Measurements from ENCODE around the gene PTN. TPM values are rescaled to one million over a fixed set of nuclear protein-coding genes. Genes with fewer than 3 reads are reported as not detected.

PTN gene
- total and polyA plus RNA-seq, 9 of the 15 experiments (the other 6 are each of a cell fraction or from before 2014, with no cell fraction given): not detected

DNA sequence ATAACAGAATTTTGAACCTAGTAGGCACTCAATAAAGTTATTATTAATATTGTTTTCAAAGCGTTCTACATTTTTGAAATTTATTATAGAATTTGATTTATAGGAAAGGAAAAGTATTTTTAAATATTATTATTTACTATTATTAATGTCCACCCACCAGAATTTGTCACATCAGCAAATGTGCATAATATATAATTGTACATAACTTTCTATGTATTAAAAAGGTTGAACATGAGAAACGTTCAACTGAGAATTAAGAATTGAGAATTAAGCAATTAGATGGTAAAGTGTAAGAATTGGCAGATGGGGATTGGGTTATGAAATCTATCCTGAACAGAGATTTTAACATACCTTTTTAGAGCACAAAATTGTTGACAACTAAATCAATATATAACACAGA, 129.8 kb downstream of the PTN start (continued):
- TF ChIP-seq PTRF (tag; IDR thresholded peaks at IDR 0.05): no peak
- TF ChIP-seq TOE1 (IDR thresholded peaks at IDR 0.05; ENCODE audit: borderline replicate concordance): no peak
- TF ChIP-seq TOE1 (CRISPR knock-in tag; IDR thresholded peaks at IDR 0.05; ENCODE audit: borderline replicate concordance, low read depth): no peak
- no peak for TF ChIP-seq DPF2 (IDR thresholded peaks at IDR 0.05)
- no peak for TF ChIP-seq CAMTA2 (CRISPR knock-in tag; conservative IDR thresholded peaks at IDR 0.05)
- peak; percentile 69 for TF ChIP-seq MAFF (IDR thresholded peaks at IDR 0.05; ENCODE audit: low read length)
- TF ChIP-seq NCOA2 (IDR thresholded peaks at IDR 0.05; ENCODE audit: partially characterized antibody in 2 of 2): no peak
- no peak for TF ChIP-seq PHF20 (IDR thresholded peaks at IDR 0.05; ENCODE audit: partially characterized antibody)
- TF ChIP-seq, protein P1, sequence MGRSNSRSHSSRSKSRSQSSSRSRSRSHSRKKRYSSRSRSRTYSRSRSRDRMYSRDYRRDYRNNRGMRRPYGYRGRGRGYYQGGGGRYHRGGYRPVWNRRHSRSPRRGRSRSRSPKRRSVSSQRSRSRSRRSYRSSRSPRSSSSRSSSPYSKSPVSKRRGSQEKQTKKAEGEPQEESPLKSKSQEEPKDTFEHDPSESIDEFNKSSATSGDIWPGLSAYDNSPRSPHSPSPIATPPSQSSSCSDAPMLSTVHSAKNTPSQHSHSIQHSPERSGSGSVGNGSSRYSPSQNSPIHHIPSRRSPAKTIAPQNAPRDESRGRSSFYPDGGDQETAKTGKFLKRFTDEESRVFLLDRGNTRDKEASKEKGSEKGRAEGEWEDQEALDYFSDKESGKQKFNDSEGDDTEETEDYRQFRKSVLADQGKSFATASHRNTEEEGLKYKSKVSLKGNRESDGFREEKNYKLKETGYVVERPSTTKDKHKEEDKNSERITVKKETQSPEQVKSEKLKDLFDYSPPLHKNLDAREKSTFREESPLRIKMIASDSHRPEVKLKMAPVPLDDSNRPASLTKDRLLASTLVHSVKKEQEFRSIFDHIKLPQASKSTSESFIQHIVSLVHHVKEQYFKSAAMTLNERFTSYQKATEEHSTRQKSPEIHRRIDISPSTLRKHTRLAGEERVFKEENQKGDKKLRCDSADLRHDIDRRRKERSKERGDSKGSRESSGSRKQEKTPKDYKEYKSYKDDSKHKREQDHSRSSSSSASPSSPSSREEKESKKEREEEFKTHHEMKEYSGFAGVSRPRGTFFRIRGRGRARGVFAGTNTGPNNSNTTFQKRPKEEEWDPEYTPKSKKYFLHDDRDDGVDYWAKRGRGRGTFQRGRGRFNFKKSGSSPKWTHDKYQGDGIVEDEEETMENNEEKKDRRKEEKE (IDR thresholded peaks at IDR 0.05; ENCODE audit: borderline replicate concordance in 1 of 2, control insufficient read depth in 1 of 2, low read depth in 2 of 2, low read length in 1 of 2): no peak
- TF ChIP-seq CBFA2T3 (IDR thresholded peaks at IDR 0.05): no peak
- TF ChIP-seq MAZ (CRISPR knock-in tag; conservative IDR thresholded peaks at IDR 0.05 in 1 of 2, IDR thresholded peaks at IDR 0.05 in 1 of 2): no peak
- TF ChIP-seq ZNF316 (IDR thresholded peaks at IDR 0.05): peak; percentile 87
- TF ChIP-seq MTA1 (IDR thresholded peaks at IDR 0.05; ENCODE audit: borderline replicate concordance): no peak
- TF ChIP-seq HNRNPUL1 (IDR thresholded peaks at IDR 0.05; ENCODE audit: low read length): no peak
- TF ChIP-seq MAFK (IDR thresholded peaks at IDR 0.05; ENCODE audit: low read length): peak; percentile 72; the same call in 1 of the 2 replicates
- TF ChIP-seq ZNF23 (CRISPR knock-in tag; IDR thresholded peaks at IDR 0.05): no peak
- TF ChIP-seq, protein P2, sequence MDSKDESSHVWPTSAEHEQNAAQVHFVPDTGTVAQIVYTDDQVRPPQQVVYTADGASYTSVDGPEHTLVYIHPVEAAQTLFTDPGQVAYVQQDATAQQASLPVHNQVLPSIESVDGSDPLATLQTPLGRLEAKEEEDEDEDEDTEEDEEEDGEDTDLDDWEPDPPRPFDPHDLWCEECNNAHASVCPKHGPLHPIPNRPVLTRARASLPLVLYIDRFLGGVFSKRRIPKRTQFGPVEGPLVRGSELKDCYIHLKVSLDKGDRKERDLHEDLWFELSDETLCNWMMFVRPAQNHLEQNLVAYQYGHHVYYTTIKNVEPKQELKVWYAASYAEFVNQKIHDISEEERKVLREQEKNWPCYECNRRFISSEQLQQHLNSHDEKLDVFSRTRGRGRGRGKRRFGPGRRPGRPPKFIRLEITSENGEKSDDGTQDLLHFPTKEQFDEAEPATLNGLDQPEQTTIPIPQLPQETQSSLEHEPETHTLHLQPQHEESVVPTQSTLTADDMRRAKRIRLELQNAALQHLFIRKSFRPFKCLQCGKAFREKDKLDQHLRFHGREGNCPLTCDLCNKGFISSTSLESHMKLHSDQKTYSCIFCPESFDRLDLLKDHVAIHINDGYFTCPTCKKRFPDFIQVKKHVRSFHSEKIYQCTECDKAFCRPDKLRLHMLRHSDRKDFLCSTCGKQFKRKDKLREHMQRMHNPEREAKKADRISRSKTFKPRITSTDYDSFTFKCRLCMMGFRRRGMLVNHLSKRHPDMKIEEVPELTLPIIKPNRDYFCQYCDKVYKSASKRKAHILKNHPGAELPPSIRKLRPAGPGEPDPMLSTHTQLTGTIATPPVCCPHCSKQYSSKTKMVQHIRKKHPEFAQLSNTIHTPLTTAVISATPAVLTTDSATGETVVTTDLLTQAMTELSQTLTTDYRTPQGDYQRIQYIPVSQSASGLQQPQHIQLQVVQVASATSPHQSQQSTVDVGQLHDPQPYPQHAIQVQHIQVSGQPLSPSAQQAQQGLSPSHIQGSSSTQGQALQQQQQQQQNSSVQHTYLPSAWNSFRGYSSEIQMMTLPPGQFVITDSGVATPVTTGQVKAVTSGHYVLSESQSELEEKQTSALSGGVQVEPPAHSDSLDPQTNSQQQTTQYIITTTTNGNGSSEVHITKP (IDR thresholded peaks at IDR 0.05; ENCODE audit: partially characterized antibody): no peak
- TF ChIP-seq, protein P3, sequence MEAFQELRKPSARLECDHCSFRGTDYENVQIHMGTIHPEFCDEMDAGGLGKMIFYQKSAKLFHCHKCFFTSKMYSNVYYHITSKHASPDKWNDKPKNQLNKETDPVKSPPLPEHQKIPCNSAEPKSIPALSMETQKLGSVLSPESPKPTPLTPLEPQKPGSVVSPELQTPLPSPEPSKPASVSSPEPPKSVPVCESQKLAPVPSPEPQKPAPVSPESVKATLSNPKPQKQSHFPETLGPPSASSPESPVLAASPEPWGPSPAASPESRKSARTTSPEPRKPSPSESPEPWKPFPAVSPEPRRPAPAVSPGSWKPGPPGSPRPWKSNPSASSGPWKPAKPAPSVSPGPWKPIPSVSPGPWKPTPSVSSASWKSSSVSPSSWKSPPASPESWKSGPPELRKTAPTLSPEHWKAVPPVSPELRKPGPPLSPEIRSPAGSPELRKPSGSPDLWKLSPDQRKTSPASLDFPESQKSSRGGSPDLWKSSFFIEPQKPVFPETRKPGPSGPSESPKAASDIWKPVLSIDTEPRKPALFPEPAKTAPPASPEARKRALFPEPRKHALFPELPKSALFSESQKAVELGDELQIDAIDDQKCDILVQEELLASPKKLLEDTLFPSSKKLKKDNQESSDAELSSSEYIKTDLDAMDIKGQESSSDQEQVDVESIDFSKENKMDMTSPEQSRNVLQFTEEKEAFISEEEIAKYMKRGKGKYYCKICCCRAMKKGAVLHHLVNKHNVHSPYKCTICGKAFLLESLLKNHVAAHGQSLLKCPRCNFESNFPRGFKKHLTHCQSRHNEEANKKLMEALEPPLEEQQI (IDR thresholded peaks at IDR 0.05): no peak
- TF ChIP-seq, protein P4, sequence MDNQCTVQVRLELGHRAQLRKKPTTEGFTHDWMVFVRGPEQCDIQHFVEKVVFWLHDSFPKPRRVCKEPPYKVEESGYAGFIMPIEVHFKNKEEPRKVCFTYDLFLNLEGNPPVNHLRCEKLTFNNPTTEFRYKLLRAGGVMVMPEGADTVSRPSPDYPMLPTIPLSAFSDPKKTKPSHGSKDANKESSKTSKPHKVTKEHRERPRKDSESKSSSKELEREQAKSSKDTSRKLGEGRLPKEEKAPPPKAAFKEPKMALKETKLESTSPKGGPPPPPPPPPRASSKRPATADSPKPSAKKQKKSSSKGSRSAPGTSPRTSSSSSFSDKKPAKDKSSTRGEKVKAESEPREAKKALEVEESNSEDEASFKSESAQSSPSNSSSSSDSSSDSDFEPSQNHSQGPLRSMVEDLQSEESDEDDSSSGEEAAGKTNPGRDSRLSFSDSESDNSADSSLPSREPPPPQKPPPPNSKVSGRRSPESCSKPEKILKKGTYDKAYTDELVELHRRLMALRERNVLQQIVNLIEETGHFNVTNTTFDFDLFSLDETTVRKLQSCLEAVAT (IDR thresholded peaks at IDR 0.05): no peak
- no peak for TF ChIP-seq PHB (CRISPR knock-in tag; IDR thresholded peaks at IDR 0.05)
